Mesendoderm (in vitro differentiated cells): ENCODE data around the gene CNR1.

Source experiments
- DNase-seq: peaks from one replicate; pipeline ENCODE4 v3.0.0; 2013
- H2AK5ac ChIP-seq: 2 replicates; pipeline ENCODE4 v1.6.1; 2013; ENCODE audit warnings: low read length, inconsistent platforms
- H2BK120ac ChIP-seq: 2 replicates; pipeline ENCODE4 v1.6.1; 2013; ENCODE audit warnings: low read depth, mild to moderate bottlenecking, low read length, moderate library complexity, mixed read lengths
- H2BK15ac ChIP-seq: replicated peaks from 2 replicates; pipeline ENCODE4 v1.6.1; 2013; ENCODE audit warnings: low read depth, mild to moderate bottlenecking, moderate library complexity
- H2BK5ac ChIP-seq: 2 replicates; pipeline ENCODE4 v1.6.1; 2013; ENCODE audit warnings: low read length, inconsistent platforms
- H3K18ac ChIP-seq: 2 replicates; pipeline ENCODE4 v1.6.1; 2013; ENCODE audit warnings: mild to moderate bottlenecking, low read length, mixed read lengths
- H3K23ac ChIP-seq: one replicate; pipeline ENCODE4 v1.6.1; 2013; ENCODE audit warnings: low read length
- H3K27ac ChIP-seq: 2 replicates; pipeline ENCODE4 v1.5.1; 2013; ENCODE audit warnings: low read depth, mild to moderate bottlenecking, inconsistent platforms, low read length, moderate library complexity
- H3K27me3 ChIP-seq: 2 replicates; pipeline ENCODE4 v1.6.1; 2013; ENCODE audit warnings: low read length, control low read depth, mild to moderate bottlenecking, inconsistent platforms; ENCODE audit not compliant: insufficient read depth, poor library complexity
- H3K36me3 ChIP-seq: 2 replicates; pipeline ENCODE4 v1.6.1; 2013; ENCODE audit warnings: low read length, inconsistent platforms; ENCODE audit not compliant: control insufficient read depth, insufficient read depth
- H3K4ac ChIP-seq: one replicate; pipeline ENCODE4 v1.6.1; 2013; ENCODE audit warnings: low read depth, mild to moderate bottlenecking, low read length, moderate library complexity
- H3K4me1 ChIP-seq: 2 replicates; pipeline ENCODE4 v1.6.1; 2013; ENCODE audit warnings: low read depth, low read length, inconsistent platforms; ENCODE audit not compliant: control insufficient read depth
- H3K4me2 ChIP-seq: 2 replicates; pipeline ENCODE4 v1.6.1; 2013; ENCODE audit warnings: low read length
- H3K4me3 ChIP-seq: 2 replicates; pipeline ENCODE4 v1.5.1; 2013; ENCODE audit warnings: mild to moderate bottlenecking, low read length
- H3K56ac ChIP-seq: one replicate; pipeline ENCODE4 v1.6.1; 2013; ENCODE audit warnings: low read length
- H3K79me1 ChIP-seq: 2 replicates; pipeline ENCODE4 v1.6.1; 2013; ENCODE audit warnings: low read length, inconsistent platforms
- H3K79me2 ChIP-seq: 2 replicates; pipeline ENCODE4 v1.6.1; 2013; ENCODE audit warnings: mild to moderate bottlenecking, low read length; ENCODE audit not compliant: control insufficient read depth, insufficient read depth
- H3K9ac ChIP-seq: 2 replicates; pipeline ENCODE4 v1.6.1; 2013; ENCODE audit warnings: low read length, inconsistent platforms
- H4K5ac ChIP-seq: one replicate; pipeline ENCODE4 v1.6.1; 2013; ENCODE audit warnings: low read length
- H4K8ac ChIP-seq: one replicate; pipeline ENCODE4 v1.6.1; 2013; ENCODE audit warnings: low read depth, mild to moderate bottlenecking, control low read depth, low read length, moderate library complexity
- whole genome bisulfite sequencing: extraction: QIAGEN DNeasy Blood & Tissue Kit; methylation state at CpG from one replicate; pipeline ENCODE4 v1.1.7; 2013; ENCODE audit warnings: low lambda C conversion rate, missing lambda C conversion rate; ENCODE audit not compliant: insufficient coverage; ENCODE audit errors: extremely low coverage; 5-methylcytosine and 5-hydroxymethylcytosine counted together

Gene CNR1

DNA sequence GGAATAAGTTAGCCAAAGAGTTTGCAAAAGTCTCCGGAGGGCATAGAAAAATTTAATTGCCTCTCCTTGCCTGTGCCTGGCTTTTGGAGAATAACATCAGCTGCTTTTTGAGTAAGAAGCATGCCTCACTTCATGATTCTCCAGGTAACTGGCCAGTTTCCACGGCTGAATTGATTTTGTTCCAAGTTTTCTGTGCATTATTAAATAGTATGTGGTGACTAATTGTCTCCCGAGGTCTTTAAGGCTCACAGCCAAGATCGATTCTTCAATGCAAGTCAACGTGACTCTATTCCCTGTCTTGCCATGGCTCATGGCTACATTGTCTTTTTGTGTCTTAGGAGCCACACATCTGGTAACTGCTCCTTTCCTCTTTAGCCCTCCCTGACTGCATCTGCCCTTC is 54.2 kb downstream of the CNR1 start:
- no peak overlapping the region for H3K9ac ChIP-seq
- H2BK120ac ChIP-seq: no peak overlapping the region
- no peak for DNase-seq
- no peak overlapping the region for H3K18ac ChIP-seq
- no peak overlapping the region for H3K23ac ChIP-seq
- no peak overlapping the region for H2BK5ac ChIP-seq
- no peaks in the 10 kb centered on the region for H3K36me3 ChIP-seq
- no peaks in the 10 kb centered on the region for H3K79me1 ChIP-seq
- H2BK15ac ChIP-seq: no peak overlapping the region
- no peak overlapping the region for H2AK5ac ChIP-seq
- H3K56ac ChIP-seq: no peak overlapping the region
- H3K4me2 ChIP-seq: no peak overlapping the region
- H4K8ac ChIP-seq: no peak overlapping the region
- WGBS: no CpG with 5 or more reads among the region's 5 CpGs
- no peaks in the 10 kb centered on the region for H3K4me1 ChIP-seq
- H3K4me3 ChIP-seq: no peak overlapping the region
- no peaks in the 10 kb centered on the region for H3K27me3 ChIP-seq
- no peak overlapping the region for H4K5ac ChIP-seq
- H3K27ac ChIP-seq: no peak overlapping the region
- no peaks in the 10 kb centered on the region for H3K79me2 ChIP-seq
- H3K4ac ChIP-seq: no peak overlapping the region

DNA sequence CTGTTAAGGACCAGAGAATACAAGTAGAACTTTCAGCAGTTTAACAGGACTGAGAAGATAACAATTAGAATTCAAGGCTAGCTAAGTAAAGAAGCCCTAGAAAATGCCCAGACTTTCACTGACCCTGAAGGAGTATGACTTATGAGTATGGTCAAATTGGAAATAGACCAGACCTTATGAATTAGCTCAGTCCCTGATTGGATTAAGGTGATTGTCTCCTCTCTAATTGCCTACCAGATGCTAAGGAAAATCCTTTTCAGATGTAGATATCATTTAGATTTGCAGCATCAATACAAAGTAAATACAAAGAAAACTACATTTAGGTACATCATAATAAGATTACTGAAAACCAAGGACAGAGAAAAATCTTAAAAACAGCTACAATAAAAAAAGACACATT is 58.9 kb downstream of the CNR1 start:
- H3K79me2 ChIP-seq: no peaks in the 10 kb centered on the region
- H3K4me3 ChIP-seq: no peak overlapping the region
- H2BK120ac ChIP-seq: no peak overlapping the region
- H3K27me3 ChIP-seq: no peaks in the 10 kb centered on the region
- no peak overlapping the region for H2BK15ac ChIP-seq
- H4K5ac ChIP-seq: no peak overlapping the region
- no peak overlapping the region for H3K9ac ChIP-seq
- H3K4me2 ChIP-seq: no peak overlapping the region
- no peak for DNase-seq
- no peak overlapping the region for H4K8ac ChIP-seq
- H3K18ac ChIP-seq: no peak overlapping the region
- H3K27ac ChIP-seq: no peak overlapping the region
- no peak overlapping the region for H3K4ac ChIP-seq
- no peak overlapping the region for H3K23ac ChIP-seq
- H3K4me1 ChIP-seq: no peaks in the 10 kb centered on the region
- H2BK5ac ChIP-seq: no peak overlapping the region
- H3K79me1 ChIP-seq: no peaks in the 10 kb centered on the region
- H2AK5ac ChIP-seq: no peak overlapping the region
- H3K36me3 ChIP-seq: no peaks in the 10 kb centered on the region
- H3K56ac ChIP-seq: no peak overlapping the region

DNA sequence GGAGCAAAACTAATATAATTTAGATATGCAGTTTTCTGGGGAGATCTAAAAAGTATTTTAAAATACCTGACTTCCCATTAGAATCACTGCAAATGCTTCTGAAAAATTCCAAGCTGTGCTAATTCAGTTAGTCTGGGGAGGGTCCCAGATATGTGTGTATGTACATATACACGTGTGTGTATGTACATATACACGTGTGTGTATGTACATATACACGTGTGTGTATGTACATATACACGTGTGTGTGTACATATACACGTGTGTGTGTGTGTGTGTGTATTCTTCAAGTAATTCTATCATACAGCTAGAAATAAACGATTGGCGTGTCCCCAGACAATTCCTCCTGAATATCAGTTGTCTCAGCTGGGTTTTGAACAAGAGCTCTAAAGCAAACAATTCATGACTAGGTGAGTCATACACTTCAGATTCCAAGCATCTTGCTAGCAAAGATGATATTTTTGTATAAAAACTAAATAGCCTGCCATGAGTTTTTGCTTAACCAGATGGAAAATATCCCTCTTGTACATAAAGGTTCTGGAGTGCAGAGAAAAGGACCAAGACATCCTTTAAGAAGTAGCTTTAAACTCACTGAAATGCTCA is 60.3 kb downstream of the CNR1 start:
- no peak for DNase-seq
- no peak overlapping the region for H4K5ac ChIP-seq
- H2BK15ac ChIP-seq: no peak overlapping the region
- H2AK5ac ChIP-seq: no peak overlapping the region
- no peak overlapping the region for H3K23ac ChIP-seq
- no peaks in the 10 kb centered on the region for H3K27me3 ChIP-seq
- H3K18ac ChIP-seq: no peak overlapping the region
- no peak overlapping the region for H3K4ac ChIP-seq
- no peak overlapping the region for H3K4me2 ChIP-seq
- H3K79me1 ChIP-seq: no peaks in the 10 kb centered on the region
- WGBS: no CpG with 5 or more reads among the region's 7 CpGs
- H3K79me2 ChIP-seq: no peaks in the 10 kb centered on the region
- H3K9ac ChIP-seq: no peak overlapping the region
- H2BK5ac ChIP-seq: no peak overlapping the region
- no peaks in the 10 kb centered on the region for H3K36me3 ChIP-seq
- H3K27ac ChIP-seq: no peak overlapping the region
- H3K56ac ChIP-seq: no peak overlapping the region
- H4K8ac ChIP-seq: no peak overlapping the region
- no peaks in the 10 kb centered on the region for H3K4me1 ChIP-seq
- H3K4me3 ChIP-seq: no peak overlapping the region
- no peak overlapping the region for H2BK120ac ChIP-seq
